ENCODE data around the gene CALCB.
"Not testable (repeated sequence)": the region's sequence is repeated elsewhere in the genome, so short reads cannot be mapped to it uniquely, and the experiment has no call there.

CALCB gene, protein sequence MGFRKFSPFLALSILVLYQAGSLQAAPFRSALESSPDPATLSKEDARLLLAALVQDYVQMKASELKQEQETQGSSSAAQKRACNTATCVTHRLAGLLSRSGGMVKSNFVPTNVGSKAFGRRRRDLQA

DNA sequence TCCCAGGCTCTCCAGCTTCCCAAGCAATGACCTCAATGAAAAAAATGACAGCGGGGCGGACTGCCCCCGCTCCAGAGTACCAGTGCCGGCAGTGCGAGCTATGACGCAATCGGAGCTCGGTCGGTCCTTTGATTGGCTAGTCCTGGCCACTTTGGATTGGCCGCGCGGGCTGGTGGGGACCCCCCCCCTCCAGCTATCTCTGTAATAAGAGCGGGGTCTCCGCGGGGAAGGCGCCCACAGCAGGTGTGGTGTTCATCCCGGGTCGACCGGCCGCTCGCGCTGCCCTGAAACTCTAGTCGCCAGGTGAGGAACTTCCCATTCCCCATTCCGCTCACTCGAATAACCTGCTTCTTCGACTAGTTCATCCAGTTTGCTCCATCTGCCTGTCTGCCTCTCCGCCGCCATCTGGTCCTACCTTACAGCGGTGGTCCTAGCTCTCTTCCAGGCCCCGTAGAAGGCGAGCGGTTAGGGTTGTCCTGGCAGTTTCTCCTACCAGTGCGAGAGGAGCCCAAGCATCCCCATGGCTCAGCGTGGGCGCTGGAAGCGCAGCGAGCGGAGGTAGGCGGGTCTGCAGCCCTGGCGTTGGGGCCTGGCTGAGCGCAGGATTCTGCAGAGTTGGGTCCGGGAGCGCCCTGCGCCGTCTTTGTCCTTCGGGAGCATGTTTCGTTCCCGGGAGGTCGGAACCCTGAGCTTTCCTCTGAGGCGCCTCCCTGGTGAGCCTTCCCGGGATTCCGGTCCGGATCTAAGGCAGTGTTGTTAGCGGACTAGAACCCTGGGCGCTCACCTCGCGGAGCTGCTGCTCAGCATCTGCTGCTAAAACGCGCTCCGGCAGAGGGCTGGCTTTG, at the start of gene CALCB:
Gene CALCB (plus strand): TSS at position 233 of the 845 bp plus-strand sequence. CDS start 1,126 bp downstream, outside the sequence.
- peak; percentile 23 to 31 for DNase-seq

DNA sequence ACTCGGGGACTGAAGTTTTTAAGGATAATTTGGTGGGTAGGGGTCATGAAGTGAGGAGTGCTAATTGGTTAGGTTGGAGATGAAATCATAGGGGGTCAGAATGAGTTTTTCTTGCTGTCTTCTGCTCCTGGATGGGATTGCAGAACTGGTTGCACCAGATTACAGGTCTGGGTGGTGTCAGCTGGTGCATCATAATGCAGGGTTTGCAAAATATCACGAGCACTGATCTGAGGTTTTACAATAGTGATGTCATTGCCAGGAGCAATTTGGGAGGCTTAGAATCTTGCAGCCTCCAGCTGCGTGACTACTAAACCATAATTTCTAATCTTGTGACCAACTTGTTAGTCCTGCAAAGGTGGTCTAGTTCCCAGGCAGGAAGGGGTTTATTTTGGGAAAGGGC, 46.4 kb upstream of the CALCB start:
- DNase-seq: no peak

DNA sequence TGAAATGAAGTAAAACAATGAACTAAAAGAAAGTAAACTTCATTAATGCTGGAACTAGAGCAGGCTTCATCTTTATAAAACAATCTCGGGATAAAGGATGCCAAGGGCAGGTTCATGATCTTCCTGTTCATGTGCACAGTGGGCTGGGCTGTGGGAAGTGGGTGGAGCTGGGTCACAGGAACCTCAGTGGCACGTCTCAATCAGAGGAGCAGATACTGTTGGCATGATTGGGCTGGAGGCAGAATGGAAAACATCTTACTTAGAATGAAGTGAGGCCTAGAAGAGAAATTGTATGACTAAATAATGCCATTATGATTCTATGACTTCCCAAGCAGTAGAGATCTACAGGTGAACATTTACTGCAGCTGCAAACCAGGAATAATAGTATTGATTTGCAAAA, 45.4 kb upstream of the CALCB start:
- DNase-seq: no peak

DNA sequence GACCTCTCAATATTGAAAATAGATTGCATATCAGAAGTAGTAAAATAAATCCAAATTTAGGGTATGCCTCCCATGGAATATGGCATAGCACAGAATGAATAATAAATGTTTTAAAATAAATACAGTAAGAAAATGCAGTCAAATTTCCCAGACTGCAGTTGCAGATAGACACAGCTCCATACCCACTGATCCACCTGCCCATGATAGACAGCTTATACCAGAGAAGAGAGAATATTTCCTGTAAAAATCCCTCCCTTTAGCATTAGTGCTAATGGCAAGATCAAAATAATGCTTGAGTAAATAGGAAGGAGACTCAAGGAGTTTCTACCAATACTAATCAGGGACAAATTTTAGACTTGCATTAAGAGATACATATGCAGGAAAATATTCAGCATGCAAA, 45.0 kb upstream of the CALCB start:
- no peak for DNase-seq

DNA sequence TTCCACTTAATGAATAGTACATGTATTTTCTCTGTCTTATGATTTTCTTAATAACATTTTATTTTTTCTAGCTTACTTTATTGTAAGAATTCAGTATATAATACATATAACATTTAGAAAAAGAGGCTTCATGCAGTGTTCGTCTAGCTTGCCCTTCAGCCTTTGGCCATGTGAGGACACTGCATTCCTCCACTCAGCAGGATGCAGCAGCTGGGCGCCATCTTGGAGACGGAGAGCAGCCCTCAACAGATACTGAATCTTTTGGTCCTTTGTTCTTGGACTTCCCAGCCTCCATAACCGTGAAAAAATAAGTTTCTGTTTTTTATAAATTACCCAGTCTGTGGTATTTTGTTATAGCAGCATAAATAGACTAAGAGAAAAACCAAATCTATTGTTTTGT, 41.4 kb upstream of the CALCB start:
- DNase-seq: not testable (repeated sequence)

DNA sequence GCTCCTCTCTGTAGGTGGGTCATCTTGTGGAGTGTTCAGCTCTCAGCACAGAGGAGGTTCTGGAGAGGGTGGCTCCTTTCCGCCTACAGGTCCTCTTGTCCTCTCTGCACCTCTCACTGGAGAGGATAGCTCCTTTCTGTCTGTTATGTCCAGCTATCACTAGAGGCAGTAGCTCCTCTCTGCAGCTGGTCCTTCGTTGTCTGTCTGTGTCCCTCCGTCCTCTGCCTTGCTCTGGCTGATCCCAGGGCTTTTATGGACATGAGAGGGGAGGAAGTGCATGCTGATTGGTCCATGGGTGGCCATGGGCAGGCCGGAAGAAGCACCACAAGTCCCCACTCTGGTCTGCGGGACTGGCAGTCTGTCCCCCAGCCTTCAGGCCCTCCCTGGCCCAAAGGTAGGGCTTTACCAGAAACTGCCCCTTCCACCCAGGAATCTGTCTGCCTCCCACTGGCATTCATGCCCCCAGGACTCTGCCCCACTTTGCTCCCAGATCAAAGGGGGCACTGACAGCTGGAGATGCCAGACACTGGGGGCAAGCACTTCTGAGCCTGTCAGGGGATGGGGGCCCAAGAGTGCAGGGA, 38.6 kb upstream of the CALCB start:
- no peak for DNase-seq

DNA sequence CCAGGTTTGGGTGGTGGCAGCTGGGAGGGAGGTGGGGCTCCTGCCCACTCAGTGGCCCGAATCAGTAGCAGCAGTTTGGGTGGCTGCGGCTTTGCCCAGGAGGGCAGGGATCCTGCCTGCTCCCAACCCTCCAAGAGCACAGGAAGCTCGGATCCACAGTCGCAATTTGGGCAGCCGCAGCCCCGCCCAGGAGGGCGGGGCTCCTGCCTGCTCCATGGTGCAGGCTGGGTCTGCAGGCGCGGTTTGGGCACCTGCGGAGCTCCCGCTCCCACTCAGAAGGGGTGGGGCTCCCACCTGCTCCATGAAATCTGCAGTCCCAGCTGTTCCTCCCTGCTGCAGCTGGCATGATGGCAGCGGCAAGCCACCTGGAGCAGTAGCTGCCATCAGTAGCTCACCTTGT, 38.1 kb upstream of the CALCB start:
- DNase-seq: no peak

DNA sequence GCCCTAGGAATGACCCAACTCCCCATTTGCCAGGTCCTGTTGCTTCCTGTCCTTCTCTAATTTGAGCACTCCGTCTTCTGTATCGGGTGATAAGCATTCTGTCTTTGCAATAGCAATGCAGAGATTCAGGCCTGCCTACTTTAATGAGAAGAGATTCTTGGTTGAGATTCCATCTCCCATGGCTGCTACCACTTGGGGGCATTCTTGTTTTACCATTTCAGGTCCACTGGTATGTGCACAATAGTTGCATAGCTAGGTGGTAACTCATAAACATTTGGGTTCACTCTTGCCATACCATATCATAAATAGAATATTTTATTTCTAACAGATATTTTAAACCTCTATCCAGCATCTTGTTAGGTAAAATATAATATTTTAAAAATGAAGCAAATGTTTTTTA, 34.4 kb upstream of the CALCB start:
- DNase-seq: no peak

DNA sequence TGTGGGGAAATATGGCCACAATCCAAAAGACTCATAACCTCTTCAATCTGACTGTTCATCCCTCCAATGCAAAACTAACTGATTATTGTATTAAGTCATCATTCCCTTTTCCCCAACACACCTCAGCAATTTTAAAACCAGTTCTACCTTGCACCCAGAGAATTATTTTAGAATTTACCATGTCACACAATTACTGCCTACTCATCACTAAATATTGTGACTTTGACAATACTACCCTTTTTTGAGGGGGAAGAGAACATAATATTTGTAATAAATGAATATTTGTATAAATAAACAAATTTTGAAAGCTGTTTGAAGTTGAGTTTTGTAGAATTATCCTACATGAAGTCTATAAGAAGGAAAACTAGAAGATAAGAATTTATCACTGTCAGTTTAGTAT, 28.2 kb upstream of the CALCB start:
- no peak for DNase-seq

DNA sequence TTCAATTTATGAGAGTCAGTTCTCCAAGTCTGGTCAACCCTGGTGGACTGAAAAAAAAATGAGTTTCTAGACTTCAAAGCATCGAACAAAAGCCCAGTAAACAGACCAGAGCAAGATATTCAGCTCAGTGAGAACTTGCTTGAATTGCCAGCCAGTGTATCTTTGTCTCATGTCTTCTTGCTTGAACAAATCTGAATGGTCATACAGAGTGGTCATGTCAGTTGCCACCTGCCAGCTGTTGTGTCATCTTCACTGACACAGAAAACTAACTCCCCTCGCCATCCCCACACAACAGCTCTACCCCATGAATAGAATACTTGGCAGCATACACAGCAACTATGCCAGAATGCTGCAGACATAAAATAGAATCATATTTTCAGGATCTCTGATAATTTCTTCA, 27.5 kb upstream of the CALCB start:
- no peak for DNase-seq

DNA sequence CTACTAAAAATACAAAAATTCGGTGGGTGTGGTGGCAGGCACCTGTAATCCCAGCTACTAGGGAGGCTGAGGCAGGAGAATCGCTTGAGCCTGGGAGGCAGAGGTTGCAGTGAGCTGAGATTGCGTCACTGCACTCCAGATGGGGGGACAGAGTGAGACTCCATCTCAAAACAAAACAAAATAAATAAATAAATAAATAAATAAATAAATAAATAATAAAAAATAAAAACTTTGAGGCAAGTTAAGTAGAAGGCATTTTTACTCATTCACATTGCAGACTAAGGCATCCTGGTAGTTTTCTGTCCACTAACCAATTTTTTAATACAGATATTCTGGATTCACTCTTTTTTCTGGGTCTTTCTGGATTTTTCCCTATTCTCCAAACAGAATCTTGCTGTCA, 26.7 kb upstream of the CALCB start:
- not testable (repeated sequence) for DNase-seq

DNA sequence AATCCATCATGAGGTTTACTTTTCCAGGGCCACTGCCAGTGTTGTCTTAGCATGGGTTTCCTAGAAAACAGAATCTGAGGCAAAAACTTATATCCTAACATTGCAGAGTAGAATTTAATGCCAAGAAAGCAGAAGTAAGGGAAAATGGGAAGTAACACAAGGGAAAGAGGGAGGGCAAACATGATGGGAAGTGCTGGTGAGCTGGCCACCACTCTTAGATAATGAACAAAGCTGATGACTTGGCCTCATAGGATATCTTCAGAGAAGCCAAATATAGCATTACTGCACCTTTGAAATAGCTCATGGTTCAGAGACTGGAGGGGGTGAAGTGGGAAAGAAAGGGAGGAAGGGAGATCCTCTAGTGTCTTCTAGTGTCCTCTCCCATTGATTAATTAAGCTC, 24.8 kb upstream of the CALCB start:
- DNase-seq: no peak

DNA sequence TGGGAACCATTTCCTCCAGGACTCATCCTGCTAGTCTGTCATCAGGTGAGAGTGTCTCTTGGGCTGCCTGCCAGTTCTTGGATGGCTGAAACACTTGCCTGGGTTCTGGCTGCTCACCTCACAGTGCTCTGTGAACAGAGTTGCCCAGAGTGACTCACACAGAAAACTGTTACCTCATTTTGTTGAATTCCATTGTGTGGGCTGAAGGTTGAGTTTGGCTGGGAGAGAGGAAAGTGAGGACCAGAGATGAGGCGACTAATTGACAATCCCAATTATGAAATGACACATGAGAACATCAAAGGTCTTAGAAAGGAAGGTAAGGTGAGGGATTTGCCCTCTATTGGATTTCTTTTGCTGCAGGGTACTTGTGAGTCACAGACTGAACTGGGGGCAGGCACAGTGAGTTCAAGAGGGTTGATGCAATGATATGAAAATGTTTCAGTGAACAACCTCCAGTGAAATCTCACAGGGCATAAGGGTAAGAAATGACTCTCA, 20.2 kb upstream of the CALCB start:
- peak in 1 of 2 donors; percentile 11 for DNase-seq

DNA sequence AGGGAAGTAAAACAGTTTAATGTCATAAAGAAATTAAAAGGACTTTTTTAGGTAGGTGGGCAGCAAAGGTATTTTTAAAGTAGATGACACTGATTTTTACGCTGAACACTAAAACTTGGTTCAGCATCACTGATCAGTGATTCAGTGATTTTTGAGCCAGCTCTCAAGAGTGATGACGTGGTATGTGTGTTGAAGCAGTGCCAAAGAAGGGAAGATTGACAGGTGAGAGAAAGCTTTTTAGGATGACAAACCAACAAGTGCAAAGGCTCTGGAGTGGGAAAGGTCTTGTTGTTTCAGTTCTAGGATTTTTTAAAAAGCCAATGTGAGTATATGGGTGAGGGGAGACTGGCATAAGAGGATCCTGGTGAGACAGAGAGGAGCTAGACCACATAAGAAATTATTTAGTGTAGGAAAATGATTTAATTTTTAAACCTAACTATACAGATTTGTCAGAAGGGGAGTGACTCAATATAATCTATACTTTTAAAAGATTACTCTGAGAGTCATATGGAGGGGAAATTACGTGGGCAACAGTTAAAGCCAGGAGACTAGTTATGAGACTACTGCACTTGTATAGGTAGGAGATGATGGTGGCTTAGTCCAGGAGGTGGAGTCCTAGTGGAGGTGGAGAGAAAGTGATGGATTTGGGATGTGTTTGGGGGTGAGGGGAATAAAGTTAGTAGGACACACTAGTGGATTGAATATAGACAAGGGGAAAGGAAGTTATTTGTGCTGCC, 17.6 kb upstream of the CALCB start:
- no peak for DNase-seq

DNA sequence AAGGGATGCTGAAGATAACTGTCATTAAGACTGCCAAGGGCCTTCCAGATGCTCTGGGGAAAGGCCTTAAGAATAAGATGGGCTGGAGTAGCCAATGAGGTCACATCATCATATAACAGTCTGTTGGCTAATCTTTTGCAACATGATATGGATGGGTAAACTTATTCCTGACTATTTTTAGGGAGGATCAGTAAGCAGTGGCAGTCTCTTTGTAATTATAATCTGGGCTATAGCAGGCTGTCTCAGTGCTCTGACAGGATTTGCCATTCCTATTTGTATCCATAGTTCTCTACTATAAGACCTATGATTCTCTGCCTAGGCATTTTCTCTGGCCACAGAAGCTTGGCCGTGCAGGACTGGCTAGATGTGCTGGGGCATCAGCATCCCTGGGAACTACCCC, 16.1 kb upstream of the CALCB start:
- DNase-seq: no peak

DNA sequence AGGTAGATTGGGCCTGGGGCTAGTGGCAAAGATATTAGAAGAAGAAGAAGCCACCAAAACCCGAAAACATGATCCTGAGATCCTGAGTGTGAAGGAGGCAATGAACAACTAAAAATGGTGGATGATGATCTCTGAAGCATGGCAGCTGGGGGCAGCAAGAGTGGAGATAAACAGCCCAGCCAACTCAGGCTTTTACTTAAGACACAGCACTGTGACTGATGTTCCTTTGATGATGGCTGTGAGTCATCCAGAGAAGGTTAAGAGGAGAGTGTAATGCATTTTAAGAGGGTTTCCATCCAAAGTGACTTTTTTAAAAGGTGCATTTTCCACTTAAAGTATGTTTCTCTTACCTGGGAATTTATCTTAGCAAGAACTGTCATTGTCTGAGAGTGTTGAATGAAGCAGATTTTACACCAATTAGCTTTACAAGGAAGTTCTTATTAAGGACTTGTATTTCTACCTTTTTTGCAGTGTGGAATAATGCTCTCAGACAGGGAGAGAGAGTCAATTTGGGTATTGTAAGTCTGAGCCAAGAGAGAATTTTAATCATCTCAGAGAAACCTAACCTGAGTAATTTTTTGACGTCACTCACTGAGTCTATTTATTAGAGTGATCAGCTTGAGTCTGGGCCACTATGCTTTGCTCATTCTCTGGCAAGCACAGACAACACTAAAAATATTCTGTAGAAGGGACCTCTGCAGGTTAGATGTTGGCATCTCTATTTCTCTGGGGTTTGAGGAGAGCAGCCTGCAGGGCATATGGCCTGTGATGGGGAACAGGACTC, 14.1 kb upstream of the CALCB start:
- DNase-seq: no peak

DNA sequence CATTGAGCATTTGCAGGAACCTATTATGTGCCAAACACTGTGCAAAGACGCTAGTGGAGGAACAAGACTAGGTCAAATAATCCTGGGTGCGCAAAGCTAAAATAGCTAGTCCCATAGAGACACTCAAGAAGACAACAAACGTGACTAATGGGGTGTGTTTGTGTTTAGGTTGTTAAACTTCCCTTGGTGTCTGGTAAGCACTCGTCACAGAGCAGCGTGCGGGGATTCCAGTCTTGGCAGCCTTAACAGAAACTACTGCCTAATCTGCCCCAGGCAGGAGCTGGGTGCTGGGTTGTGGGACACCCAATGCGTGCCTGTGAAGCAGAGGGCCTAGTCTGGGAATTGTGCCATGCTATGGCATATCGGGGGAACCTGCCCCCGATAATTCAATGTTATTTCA, 10.8 kb upstream of the CALCB start:
- no peak for DNase-seq

DNA sequence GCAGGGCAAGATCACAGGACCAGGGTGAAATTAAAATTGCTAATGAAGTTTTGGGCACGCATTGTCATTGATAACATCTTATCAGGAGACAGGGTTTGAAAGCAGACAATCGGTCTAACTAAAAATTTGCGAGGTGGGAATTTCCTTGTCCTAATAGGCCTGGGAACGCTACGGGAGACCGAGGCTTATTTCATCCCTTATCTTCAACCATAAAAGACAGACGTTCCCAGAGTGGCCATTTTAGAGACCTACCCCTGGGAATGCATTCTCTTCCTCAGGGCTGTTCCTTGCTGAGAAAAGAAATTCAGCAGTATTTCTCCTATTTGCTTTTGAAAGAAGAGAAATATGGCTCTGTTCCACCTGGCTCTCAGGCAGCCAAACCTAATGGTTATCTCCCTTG, 3.6 kb upstream of the CALCB start:
- DNase-seq: not testable (repeated sequence)

DNA sequence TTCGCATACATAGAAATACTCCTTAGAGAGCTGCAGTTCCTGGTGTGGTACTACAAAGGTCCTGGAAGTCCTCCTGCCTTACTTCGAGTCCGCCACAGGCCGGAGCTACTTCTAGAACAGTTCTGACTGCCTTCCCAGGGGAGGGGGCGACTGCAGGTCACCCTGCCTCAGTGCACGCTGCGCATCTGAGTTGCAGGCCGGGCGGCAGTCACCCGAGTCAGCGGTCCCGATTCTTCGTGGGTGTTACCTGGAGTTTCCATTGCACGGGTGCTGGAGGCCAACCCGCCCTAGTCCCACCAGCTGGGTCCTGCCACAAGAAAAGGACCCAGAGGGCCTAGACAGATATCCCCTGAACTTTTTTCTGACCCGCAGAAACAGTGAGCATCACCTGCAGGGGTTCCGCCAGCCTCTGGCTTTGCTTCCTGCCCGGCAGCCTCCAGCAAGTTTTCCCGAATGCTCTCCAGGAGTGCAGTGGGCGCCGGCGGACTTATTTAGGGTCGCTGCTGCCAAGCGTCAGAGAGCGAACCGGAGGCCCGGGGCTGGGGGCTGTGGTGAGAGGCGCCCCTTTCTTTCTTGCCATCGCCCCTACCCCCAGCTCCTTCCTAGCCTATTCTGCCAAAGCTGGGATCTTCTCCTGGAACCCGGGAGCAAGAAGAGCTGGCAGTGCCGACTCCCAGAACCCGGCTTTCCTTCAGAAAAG, 1.7 kb upstream of the CALCB start:
- no peak for DNase-seq

DNA sequence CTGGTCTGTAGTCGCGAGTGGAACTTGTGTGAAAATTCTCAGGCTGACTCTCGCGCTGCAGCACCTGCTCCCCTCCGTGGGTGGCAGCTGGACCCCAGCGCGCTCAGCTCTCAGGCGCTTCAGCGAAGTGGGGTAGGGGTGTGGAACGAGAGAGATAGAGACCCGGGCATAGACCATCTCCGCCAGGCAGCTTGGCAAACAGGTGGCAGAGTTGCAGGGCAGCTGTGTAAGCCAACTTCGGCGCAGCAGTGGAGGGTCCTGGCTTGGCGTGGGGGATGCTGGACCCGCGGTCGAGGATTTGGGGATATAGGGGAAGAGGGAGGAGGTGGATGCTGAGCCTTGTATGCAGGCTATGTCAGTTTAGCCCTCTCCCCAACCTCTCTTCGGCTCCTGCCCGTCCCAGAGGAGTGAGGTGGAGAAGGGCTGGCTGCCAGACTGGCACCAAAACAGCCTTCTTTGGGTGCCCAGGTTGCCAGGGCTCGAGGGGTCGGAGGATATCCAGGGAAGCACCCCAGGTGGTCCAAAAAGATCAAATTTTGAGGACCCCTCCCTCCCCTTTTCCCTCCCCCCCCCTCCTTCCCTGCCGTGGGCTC, 746 bp upstream of the CALCB start:
- DNase-seq: no peak
